IPS-20b (cell line): ENCODE data around the gene NUP153.
A peak's percentile ranks its signal among the peaks of the same experiment; 100 is the strongest.

Source experiments
- H3K27ac ChIP-seq: one replicate; pipeline ENCODE4 v1.5.1; 2013; ENCODE audit warnings: low read length
- H3K27me3 ChIP-seq: 2 replicates; pipeline ENCODE4 v1.6.1; 2013; ENCODE audit warnings: mild to moderate bottlenecking, low read length, inconsistent platforms; ENCODE audit not compliant: insufficient read depth
- H3K36me3 ChIP-seq: 2 replicates; pipeline ENCODE4 v1.6.1; 2013; ENCODE audit warnings: low read depth, mild to moderate bottlenecking, inconsistent platforms, low read length, moderate library complexity; ENCODE audit not compliant: insufficient read depth
- H3K4me1 ChIP-seq: 2 replicates; pipeline ENCODE4 v1.6.1; 2013; ENCODE audit warnings: mild to moderate bottlenecking, control low read depth, inconsistent platforms, low read length, moderate library complexity; ENCODE audit not compliant: insufficient read depth
- H3K4me3 ChIP-seq: 2 replicates; pipeline ENCODE4 v1.5.1; 2013; ENCODE audit warnings: mild to moderate bottlenecking, low read length, inconsistent platforms
- H3K9ac ChIP-seq: 2 replicates; pipeline ENCODE4 v1.6.1; 2013; ENCODE audit warnings: low read depth, mild to moderate bottlenecking, inconsistent platforms, low read length, moderate library complexity
- H3K9me3 ChIP-seq: 2 replicates; pipeline ENCODE4 v1.6.1; 2013; ENCODE audit warnings: mild to moderate bottlenecking, low read depth, low read length, inconsistent platforms; ENCODE audit not compliant: insufficient read depth

Gene NUP153

DNA sequence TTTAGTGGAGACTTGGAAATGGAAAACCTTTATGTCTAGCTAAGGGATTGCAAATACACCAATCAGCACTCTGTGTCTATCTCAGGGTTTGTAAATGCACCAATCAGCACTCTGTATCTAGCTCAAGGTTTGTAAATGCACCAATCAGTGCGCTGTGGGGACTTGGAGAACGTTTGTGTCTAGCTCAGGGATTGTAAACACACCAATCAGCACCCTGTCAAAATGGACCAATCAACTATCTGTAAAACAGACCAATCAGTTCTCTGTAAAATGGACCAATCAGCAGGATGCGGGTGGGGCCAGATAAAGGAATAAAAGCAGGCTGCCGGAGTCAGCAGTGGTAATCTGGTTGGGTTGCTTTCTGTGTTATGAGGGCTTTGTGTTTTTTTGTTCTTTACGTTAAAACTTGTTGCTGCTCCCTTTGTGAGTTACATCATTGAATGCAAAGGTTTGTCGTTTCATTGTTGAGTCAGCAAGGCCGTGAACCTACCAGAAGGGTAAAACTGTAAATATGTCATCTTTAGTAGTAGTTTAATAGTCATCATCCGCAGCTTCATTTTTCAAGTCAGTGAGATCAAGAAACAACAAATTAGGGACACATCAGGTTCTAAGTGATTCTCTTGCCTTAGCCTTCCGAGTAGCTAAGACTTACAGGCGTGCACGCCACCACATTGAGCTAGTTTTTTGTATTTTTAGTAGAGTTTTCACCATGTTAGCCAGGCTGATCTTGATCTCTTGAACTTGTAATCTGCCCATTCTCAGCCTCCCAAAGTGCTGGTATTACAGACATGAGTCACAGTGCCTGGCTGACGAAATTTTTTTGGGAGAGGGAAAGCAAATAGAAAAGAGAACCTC lies 22.7 kb upstream of the NUP153 start:
- Histone ChIP-seq H3K4me1 (peaks cover 4% of the 10 kb centered on the region; the same call in 1 of the 2 replicates), H3K9me3 (no peaks in the 10 kb centered on the region), H3K27me3 (no peaks in the 10 kb centered on the region), H3K27ac (no peak overlapping the region), H3K36me3 (no peaks in the 10 kb centered on the region), H3K4me3 (no peak overlapping the region), H3K9ac (no peak overlapping the region)

DNA sequence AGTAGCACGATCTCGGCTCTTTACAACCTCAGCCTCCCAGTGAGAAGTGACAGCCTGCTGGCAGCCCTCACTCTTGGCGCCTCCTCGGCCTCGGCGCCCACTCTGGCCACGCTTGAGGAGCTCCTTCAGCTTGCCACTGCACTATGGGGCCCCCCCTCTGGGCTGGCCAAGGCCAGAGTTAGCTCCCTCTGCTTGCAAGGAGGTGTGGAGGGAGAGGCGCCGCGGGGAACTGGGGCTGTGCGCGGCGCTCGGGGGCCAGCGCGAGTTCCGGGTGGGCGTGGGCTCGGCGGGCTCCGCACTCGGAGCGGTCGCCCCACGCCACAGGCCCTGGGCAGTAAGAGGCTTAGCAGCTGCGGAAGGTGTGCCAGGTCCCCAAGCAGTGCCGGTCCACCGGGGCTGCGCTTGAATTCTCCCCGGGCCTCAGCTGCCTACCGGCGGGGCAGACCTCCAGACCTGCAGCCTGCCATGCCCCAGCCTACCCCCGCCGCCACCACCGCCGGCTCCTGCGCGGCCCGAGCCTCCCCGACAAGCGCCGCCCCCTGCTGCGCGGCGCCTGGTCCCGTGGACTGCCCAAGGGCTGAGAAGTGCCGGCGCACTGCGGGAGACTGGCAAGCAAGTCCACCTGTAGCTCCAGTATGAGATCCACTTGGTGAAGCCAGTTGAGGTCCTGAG lies 22.0 kb upstream of the NUP153 start:
- H3K27ac ChIP-seq, result no peak overlapping the region
- H3K9ac ChIP-seq, result no peak overlapping the region
- H3K36me3 ChIP-seq, result no peaks in the 10 kb centered on the region
- peaks cover 4% of the 10 kb centered on the region; the same call in 1 of the 2 replicates for H3K4me1 ChIP-seq
- H3K4me3 ChIP-seq, result no peak overlapping the region
- H3K9me3 ChIP-seq, result no peaks in the 10 kb centered on the region
- H3K27me3 ChIP-seq, result no peaks in the 10 kb centered on the region

DNA sequence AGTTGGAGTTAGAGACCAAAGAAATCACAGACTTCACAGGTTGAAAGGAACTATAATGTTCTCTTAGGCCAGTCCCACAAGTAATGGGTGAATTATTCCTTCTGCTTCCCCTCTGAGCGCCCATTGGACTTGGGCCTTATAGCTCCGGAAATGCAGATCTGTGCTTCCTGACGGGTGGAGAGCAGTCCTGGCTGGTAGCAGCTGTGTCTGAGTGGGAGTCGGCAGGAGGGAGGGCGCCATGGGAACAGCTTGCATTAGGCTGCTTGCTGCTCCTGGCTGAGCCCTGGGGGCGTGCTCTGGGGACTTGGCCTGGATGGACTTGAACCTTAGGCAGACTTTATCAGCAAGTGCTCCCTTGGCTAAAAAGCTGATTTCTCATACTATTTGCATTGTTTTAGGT lies 18.4 kb upstream of the NUP153 start:
- Histone ChIP-seq H3K27me3 (no peaks in the 10 kb centered on the region), H3K4me1 (peaks cover 4% of the 10 kb centered on the region; the same call in 1 of the 2 replicates), H3K27ac (no peak overlapping the region), H3K36me3 (no peaks in the 10 kb centered on the region), H3K9me3 (no peaks in the 10 kb centered on the region), H3K4me3 (no peak overlapping the region), H3K9ac (peak overlapping the region; percentile 2; the same call in 1 of the 2 replicates)

DNA sequence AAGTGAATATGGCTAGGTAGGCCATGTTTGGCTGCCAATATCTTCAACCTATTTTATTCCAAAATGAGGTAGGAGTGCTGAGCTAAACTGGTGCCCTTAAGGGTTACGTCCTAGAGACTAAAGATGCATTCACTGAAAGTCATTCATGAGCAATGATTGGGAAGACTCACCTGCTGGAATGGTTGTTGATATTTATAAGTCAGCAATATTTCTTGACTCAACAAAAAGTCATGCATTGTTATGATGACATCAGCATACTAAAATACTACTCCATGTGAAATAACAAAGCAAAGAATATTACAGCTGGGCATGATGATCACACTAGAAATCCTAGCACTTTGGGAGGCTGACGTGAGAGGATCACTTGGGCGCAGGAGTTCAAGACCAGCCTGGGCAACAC lies 17.6 kb upstream of the NUP153 start:
- no peak overlapping the region for H3K27ac ChIP-seq
- H3K36me3 ChIP-seq, result no peaks in the 10 kb centered on the region
- no peak overlapping the region for H3K9ac ChIP-seq
- H3K9me3 ChIP-seq, result no peaks in the 10 kb centered on the region
- H3K4me3 ChIP-seq, result no peak overlapping the region
- peaks cover 4% of the 10 kb centered on the region; the same call in 1 of the 2 replicates for H3K4me1 ChIP-seq
- no peaks in the 10 kb centered on the region for H3K27me3 ChIP-seq

DNA sequence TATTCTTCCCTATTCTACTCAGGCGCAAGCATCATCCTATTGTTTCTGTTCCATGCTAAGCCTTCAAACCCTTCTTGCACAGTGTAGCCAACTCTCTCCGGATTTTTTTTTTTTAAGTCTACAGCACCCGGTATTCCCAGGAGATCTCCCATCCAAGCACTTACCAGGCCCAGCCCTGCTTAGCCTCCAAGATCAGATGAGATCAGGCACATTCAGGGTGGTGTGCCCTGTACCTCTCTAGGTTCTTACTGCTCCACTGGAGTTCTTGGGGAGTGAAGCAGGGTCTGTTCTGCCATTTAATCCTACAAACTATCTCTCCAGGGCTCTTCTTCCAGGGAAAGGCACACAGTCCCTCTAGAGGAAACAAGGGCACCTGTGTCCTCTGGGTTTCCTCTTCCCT lies 14.9 kb upstream of the NUP153 start:
- Histone ChIP-seq H3K4me3 (no peak overlapping the region), H3K9ac (peak overlapping the region; percentile 21; the same call in 1 of the 2 replicates), H3K27ac (no peak overlapping the region), H3K9me3 (no peaks in the 10 kb centered on the region), H3K36me3 (no peaks in the 10 kb centered on the region), H3K27me3 (no peaks in the 10 kb centered on the region), H3K4me1 (peaks cover 4% of the 10 kb centered on the region; the same call in 1 of the 2 replicates)

DNA sequence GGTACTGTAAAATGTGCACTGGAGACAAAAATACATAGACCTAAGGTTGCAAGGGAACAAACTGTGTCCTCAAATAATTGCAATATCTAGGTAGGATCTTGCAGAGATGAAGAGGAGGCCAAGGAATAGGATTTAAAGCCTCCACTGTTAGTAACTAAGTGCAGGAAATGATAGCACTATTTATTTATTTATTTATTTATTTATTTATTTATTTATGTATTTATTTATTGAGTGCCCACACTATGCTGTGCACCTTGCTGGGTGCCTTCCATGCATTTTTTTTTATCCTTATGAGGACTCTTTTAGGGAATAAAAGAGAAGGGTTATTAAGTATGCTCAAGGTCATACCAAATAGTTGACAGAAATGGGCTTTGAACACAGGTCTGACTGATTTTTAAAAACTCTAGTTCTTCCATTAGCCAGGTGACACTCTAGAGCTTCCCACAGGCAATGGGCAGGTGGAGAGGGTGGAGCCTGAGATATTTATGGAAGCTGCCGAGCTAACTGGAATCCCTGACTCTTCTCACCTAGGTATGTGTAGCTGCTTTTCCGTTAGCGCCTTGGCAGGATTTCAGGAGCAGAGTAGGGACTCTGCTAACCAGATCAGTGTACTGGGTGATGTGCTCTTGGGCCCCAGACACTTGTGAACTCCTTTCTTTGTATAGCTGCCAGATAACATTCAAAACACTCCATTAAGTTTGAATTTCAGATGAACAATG lies 12.8 kb upstream of the NUP153 start:
- H3K9me3 ChIP-seq, result no peaks in the 10 kb centered on the region
- no peaks in the 10 kb centered on the region; the same call in 1 of the 2 replicates for H3K4me1 ChIP-seq
- H3K4me3 ChIP-seq, result no peak overlapping the region
- H3K27ac ChIP-seq, result no peak overlapping the region
- H3K36me3 ChIP-seq, result no peaks in the 10 kb centered on the region
- no peaks in the 10 kb centered on the region for H3K27me3 ChIP-seq
- no peak overlapping the region for H3K9ac ChIP-seq

DNA sequence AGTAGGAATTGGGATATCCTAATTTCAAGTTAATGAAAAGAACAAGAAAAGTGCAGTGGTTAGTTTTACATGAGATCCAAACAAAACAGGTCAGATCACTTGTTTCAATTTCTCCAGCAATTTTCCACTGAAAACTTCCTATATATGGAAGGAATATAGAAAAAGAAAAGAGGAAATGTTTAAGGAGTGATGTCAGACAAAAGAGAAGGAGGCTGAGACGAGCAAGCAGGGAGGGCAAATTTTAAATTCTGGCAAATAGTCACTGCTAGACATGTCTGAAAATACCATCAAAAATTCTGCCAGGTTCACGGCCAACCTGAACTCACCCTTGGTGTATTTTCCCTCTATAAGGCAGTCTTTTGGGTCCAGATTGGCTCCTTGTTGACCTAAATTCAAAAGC lies 9.5 kb upstream of the NUP153 start:
- no peaks in the 10 kb centered on the region; the same call in 1 of the 2 replicates for H3K4me1 ChIP-seq
- H3K9me3 ChIP-seq, result no peaks in the 10 kb centered on the region
- no peak overlapping the region for H3K4me3 ChIP-seq
- H3K9ac ChIP-seq, result no peak overlapping the region
- no peaks in the 10 kb centered on the region for H3K27me3 ChIP-seq
- H3K36me3 ChIP-seq, result no peaks in the 10 kb centered on the region
- no peak overlapping the region for H3K27ac ChIP-seq

DNA sequence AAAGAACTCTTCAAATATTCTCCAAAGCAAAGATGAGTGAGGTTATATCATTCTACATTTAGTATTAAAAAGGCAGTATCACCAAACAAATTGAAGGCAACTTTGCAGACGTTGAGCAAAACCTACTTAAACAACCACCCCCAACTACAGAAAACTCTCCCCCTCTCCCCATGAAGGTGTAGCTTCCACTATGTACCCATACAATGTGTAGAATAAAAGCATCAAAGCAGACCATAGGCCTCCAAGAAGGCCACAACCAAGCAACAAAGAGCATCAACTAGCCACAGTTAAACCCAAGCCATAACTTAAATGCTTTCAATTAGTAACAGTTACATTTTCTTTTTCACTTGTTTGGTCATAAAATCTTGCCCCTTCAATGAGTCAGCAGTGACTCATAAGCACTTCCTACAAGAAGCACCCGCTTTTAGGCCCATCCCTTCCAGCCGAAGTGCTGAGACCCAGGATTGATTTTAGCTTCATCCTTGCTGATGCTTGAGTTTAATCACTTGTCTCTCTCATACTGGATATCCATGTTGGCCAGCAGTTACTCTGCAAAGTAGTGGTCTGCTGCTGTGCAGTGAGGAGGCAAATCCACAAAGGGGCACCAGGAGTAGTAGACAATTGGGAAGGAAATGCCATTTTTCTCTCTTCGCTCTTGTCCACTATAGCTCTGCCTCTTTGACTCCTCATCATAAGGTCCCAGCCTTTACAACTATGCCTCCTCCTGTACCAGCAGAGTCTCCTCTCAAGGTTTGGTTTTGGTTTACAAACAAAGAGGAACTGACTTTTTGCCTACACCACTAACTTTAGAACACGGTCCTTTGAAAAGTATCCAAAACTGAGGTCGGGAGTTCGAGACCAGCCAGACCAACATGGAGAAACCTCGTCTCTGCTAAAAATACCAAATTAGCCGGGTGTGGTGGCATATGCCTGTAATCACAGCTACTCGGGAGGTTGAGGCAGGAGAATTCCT lies 8.4 kb upstream of the NUP153 start:
- H3K27ac ChIP-seq, result no peak overlapping the region
- H3K4me3 ChIP-seq, result no peak overlapping the region
- H3K4me1 ChIP-seq, result no peaks in the 10 kb centered on the region; the same call in 1 of the 2 replicates
- no peaks in the 10 kb centered on the region for H3K36me3 ChIP-seq
- no peaks in the 10 kb centered on the region for H3K9me3 ChIP-seq
- no peak overlapping the region for H3K9ac ChIP-seq
- no peaks in the 10 kb centered on the region for H3K27me3 ChIP-seq

DNA sequence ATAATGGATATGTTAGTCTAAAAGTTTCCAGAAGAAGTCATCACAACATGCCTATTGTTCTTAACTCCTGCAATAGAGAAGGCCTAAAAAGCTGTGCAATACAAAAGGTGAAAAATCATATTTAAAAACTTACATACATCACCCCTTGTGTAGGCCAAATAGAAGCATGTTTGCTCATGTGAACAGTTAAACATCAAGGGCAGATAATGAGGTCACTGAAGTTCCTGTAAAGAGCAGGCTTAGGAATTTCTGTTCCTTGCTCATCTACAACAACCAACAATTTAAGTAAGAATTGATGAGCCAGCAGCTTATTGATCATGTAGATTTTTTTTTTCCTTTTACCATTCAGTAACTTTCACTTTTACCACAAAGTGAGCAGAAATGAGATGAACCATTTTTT lies 7.5 kb upstream of the NUP153 start:
- no peaks in the 10 kb centered on the region for H3K27me3 ChIP-seq
- no peak overlapping the region for H3K27ac ChIP-seq
- no peak overlapping the region for H3K9ac ChIP-seq
- no peaks in the 10 kb centered on the region; the same call in 1 of the 2 replicates for H3K4me1 ChIP-seq
- H3K4me3 ChIP-seq, result no peak overlapping the region
- H3K9me3 ChIP-seq, result no peaks in the 10 kb centered on the region
- H3K36me3 ChIP-seq, result no peaks in the 10 kb centered on the region

DNA sequence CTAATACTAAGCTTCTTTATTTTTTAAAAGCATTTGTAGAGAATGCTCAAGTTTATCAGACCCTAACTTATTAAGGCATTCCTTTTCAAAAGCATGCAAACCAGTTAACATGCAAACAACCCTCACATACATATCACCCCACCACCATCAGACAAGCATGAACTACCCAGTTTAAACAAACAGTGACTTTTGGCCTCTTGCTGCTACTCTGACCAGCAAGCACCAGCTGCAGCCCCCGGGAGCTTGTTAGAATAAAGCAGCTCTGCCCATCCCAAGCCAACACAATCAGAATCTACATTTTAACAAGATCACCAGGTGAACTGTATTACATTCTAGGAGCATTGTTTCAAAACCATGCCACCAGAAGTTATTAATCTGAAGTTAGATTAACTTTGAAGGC lies 5.9 kb upstream of the NUP153 start:
- no peaks in the 10 kb centered on the region for H3K27me3 ChIP-seq
- H3K4me3 ChIP-seq, result no peak overlapping the region
- H3K9me3 ChIP-seq, result no peaks in the 10 kb centered on the region
- no peaks in the 10 kb centered on the region for H3K36me3 ChIP-seq
- no peak overlapping the region for H3K9ac ChIP-seq
- H3K27ac ChIP-seq, result no peak overlapping the region
- H3K4me1 ChIP-seq, result peaks cover 1% of the 10 kb centered on the region; the same call in 1 of the 2 replicates

DNA sequence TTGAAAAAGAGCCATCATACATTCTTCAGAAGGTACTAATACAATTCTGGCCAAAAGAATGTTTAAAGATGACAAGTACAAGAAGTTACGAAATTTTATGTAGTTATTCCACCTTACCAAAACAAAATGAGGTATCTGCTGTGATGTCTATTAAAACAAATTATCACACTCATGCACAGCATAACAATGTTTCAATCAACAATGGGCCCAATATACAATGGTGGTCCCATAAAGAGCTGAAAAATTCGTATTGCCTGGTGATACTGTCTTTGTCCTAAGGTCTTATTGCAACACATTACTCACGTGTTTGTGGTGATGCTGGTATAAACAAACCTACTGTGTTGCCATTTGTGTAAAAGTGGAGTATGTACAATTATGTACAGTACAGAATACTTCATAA lies 3.6 kb upstream of the NUP153 start:
- no peak overlapping the region for H3K27ac ChIP-seq
- H3K4me3 ChIP-seq, result no peak overlapping the region
- no peaks in the 10 kb centered on the region for H3K9me3 ChIP-seq
- no peak overlapping the region for H3K9ac ChIP-seq
- H3K36me3 ChIP-seq, result no peaks in the 10 kb centered on the region
- H3K4me1 ChIP-seq, result 0 out of 2 replicates have a peak, but pooled peaks cover 5% of the 10 kb centered on the region
- no peaks in the 10 kb centered on the region for H3K27me3 ChIP-seq
